GM21528 (cell line): ENCODE results near the gene PPP1R12B.
"Not testable (repeated sequence)": the region's sequence is repeated elsewhere in the genome, so short reads cannot be mapped to it uniquely, and the experiment has no call there.

Source experiments
- ATAC-seq: cut with Tn5 transposase; IDR thresholded peaks from one replicate; pipeline ENCODE4 v1.9.1; 2021; ENCODE audit warnings: mild to moderate bottlenecking, moderate library complexity; ENCODE audit not compliant: unreplicated experiment, low FRiP score

The PPP1R12B gene

GRCh38 chr1:202593845-202594244, 245.3 kb downstream of the PPP1R12B start:
- no peak for ATAC-seq

- no peak for ATAC-seq
Measured at GRCh38 chr1:202596638-202597037, 248.1 kb downstream of the PPP1R12B start.

GRCh38 chr1:202597090-202597761, 248.7 kb downstream of the PPP1R12B start:
- ATAC-seq = no peak

GRCh38 chr1:202599669-202600431, 251.4 kb downstream of the PPP1R12B start:
- ATAC-seq = no peak

GRCh38 chr1:202600432-202601041, 252.0 kb downstream of the PPP1R12B start:
- no peak for ATAC-seq

GRCh38 chr1:202603435-202603834, 254.9 kb downstream of the PPP1R12B start:
- ATAC-seq = no peak

GRCh38 chr1:202605515-202605914, 257.0 kb downstream of the PPP1R12B start:
- no peak for ATAC-seq

- not testable (repeated sequence) for ATAC-seq
Measured at GRCh38 chr1:202612036-202612435, 263.5 kb downstream of the PPP1R12B start.

GRCh38 chr1:202613571-202613970, 265.1 kb downstream of the PPP1R12B start:
- ATAC-seq = no peak

GRCh38 chr1:202614363-202615207, 266.1 kb downstream of the PPP1R12B start:
- ATAC-seq = not testable (repeated sequence)

GRCh38 chr1:202615208-202615500, 266.7 kb downstream of the PPP1R12B start:
- ATAC-seq = not testable (repeated sequence)

- peak; percentile 65 for ATAC-seq
Measured at GRCh38 chr1:202615501-202616354, 267.2 kb downstream of the PPP1R12B start.

GRCh38 chr1:202616355-202616915, 267.9 kb downstream of the PPP1R12B start:
- peak; percentile 26 for ATAC-seq

GRCh38 chr1:202619012-202619411, 270.5 kb downstream of the PPP1R12B start:
- ATAC-seq = not testable (repeated sequence)

GRCh38 chr1:202619505-202619904, 271.0 kb downstream of the PPP1R12B start:
- no peak for ATAC-seq

- not testable (repeated sequence) for ATAC-seq
Measured at GRCh38 chr1:202620036-202620435, 271.5 kb downstream of the PPP1R12B start.

- no peak for ATAC-seq
Measured at GRCh38 chr1:202621446-202621845, 272.9 kb downstream of the PPP1R12B start.

GRCh38 chr1:202622388-202622787, 273.9 kb downstream of the PPP1R12B start:
- no peak for ATAC-seq

GRCh38 chr1:202623075-202623474, 274.6 kb downstream of the PPP1R12B start:
- no peak for ATAC-seq
